ENCODE measurements around the gene NOX4.

Gene NOX4

DNA sequence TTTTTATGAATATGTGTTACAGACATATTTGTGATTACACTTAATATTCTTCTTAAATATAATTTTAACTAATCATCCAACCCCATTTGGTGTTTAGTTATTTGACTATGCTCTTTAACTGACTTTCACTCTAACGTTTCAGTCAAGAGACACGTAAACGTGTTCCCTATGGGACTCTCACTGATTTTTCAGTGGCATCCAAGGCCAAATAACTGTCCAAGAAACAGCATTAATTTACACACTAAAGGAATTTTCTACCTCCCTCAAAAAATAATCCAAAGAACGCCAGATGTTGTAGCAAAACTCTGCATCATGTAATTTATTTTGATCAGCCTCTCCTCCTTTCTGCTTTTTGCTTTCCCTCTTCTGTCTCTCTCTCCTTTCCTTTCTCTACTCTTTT, 44.0 kb upstream of the NOX4 start:
- no peaks in the 10 kb centered on the region for H4K20me1 ChIP-seq (ENCODE audit: insufficient read depth, low read length)
- no peaks in the 10 kb centered on the region for H3K36me3 ChIP-seq (replicated peaks; ENCODE audit: low read depth, low read length)
- no peak overlapping the region for H3K27ac ChIP-seq (ENCODE audit: low read length)
- no peak for TF ChIP-seq EZH2phosphoT487 (IDR thresholded peaks at IDR 0.05; ENCODE audit: low read depth)
- TF ChIP-seq, protein P1, sequence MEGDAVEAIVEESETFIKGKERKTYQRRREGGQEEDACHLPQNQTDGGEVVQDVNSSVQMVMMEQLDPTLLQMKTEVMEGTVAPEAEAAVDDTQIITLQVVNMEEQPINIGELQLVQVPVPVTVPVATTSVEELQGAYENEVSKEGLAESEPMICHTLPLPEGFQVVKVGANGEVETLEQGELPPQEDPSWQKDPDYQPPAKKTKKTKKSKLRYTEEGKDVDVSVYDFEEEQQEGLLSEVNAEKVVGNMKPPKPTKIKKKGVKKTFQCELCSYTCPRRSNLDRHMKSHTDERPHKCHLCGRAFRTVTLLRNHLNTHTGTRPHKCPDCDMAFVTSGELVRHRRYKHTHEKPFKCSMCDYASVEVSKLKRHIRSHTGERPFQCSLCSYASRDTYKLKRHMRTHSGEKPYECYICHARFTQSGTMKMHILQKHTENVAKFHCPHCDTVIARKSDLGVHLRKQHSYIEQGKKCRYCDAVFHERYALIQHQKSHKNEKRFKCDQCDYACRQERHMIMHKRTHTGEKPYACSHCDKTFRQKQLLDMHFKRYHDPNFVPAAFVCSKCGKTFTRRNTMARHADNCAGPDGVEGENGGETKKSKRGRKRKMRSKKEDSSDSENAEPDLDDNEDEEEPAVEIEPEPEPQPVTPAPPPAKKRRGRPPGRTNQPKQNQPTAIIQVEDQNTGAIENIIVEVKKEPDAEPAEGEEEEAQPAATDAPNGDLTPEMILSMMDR (IDR thresholded peaks at IDR 0.05; ENCODE audit: low read depth, low read length), result no peak
- no peaks in the 10 kb centered on the region for H3K27me3 ChIP-seq (ENCODE audit: low read depth, low read length)
- no peaks in the 10 kb centered on the region for H3K9me3 ChIP-seq (ENCODE audit: insufficient read depth, low read length)
- no peaks in the 10 kb centered on the region for H3K4me1 ChIP-seq (ENCODE audit: low read length)
- no peak overlapping the region for H3K9ac ChIP-seq (ENCODE audit: low read length)
- no peak overlapping the region for H3K4me3 ChIP-seq (ENCODE audit: low read length)
- H3K4me2 ChIP-seq (ENCODE audit: low read length), result no peak overlapping the region
- no peak overlapping the region for H2AFZ ChIP-seq (ENCODE audit: low read depth, low read length)
- no peaks in the 10 kb centered on the region for H3K79me2 ChIP-seq (ENCODE audit: low read length)

DNA sequence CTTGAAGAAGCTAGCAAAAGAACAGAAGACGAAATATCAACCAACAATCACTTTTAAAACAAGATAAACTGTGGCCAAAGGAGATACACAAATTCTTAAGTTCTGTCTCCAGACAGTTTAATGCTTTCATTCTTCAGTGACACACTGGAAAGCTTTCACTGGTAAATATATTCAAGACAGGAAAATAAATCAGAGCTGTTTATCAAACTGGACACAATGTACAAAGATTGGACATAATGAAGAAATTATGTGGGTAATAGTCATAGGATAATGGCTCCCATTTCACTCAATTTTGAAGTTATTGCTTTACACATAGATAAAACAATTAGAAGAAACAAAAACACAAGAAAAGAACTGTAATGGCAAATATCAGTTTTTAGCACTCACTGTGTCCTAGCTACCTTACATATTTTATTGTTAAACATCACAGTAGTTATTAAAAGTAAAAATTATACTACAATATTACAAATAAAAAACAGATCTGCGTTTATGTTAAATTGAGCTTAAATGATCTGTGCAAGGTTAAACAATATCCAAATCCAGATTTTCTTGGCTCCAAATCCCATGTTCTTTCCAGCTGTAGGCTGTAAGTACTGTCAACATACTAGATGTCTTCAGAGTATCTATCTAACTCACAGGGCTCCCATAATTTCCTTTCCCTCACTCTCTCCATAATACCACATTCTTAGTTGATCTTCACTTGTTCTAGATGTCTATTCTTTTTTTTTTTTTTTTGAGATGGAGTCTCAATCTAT, 38.6 kb upstream of the NOX4 start:
- TF ChIP-seq, protein P1 (IDR thresholded peaks at IDR 0.05; ENCODE audit: low read depth, low read length), result no peak
- no peak for TF ChIP-seq EZH2phosphoT487 (IDR thresholded peaks at IDR 0.05; ENCODE audit: low read depth)
- no peak overlapping the region for H3K4me3 ChIP-seq (ENCODE audit: low read length)
- no peak overlapping the region for H3K9ac ChIP-seq (ENCODE audit: low read length)
- H2AFZ ChIP-seq (ENCODE audit: low read depth, low read length), result no peak overlapping the region
- H3K4me1 ChIP-seq (ENCODE audit: low read length), result no peaks in the 10 kb centered on the region
- H3K4me2 ChIP-seq (ENCODE audit: low read length), result no peak overlapping the region
- no peaks in the 10 kb centered on the region for H3K79me2 ChIP-seq (ENCODE audit: low read length)
- H3K36me3 ChIP-seq (replicated peaks; ENCODE audit: low read depth, low read length), result no peaks in the 10 kb centered on the region
- no peaks in the 10 kb centered on the region for H3K27me3 ChIP-seq (ENCODE audit: low read depth, low read length)
- 0 out of 2 replicates have a peak, but pooled peaks cover 5% of the 10 kb centered on the region for H3K9me3 ChIP-seq (ENCODE audit: insufficient read depth, low read length)
- H3K27ac ChIP-seq (ENCODE audit: low read length), result no peak overlapping the region
- H4K20me1 ChIP-seq (ENCODE audit: insufficient read depth, low read length), result no peaks in the 10 kb centered on the region

DNA sequence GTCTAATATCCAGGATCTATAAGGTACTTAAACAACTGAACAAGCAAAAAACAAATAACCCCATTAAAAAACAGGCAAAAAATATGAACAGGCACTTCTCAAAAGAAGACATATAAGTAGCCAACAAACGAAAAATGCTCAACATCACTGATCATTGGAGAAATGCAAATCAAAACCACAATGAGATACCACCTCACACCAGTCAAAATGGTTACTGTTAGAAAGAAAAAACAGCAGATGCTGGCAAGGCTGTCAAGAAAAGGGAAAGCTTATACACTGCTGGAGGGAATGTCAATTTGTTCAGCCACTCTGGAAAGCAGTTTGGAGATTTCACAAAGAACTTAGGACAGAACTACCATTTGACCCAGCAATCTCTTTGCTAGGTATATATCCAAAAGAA, 30.6 kb upstream of the NOX4 start:
- no peak overlapping the region for H3K4me2 ChIP-seq (ENCODE audit: low read length)
- H3K9me3 ChIP-seq (ENCODE audit: insufficient read depth, low read length), result 0 out of 2 replicates have a peak, but pooled peaks cover 3% of the 10 kb centered on the region
- no peak overlapping the region for H3K9ac ChIP-seq (ENCODE audit: low read length)
- no peak overlapping the region for H3K27ac ChIP-seq (ENCODE audit: low read length)
- no peaks in the 10 kb centered on the region for H4K20me1 ChIP-seq (ENCODE audit: insufficient read depth, low read length)
- no peaks in the 10 kb centered on the region for H3K4me1 ChIP-seq (ENCODE audit: low read length)
- no peaks in the 10 kb centered on the region for H3K79me2 ChIP-seq (ENCODE audit: low read length)
- H3K4me3 ChIP-seq (ENCODE audit: low read length), result no peak overlapping the region
- no peak for TF ChIP-seq EZH2phosphoT487 (IDR thresholded peaks at IDR 0.05; ENCODE audit: low read depth)
- TF ChIP-seq, protein P1 (IDR thresholded peaks at IDR 0.05; ENCODE audit: low read depth, low read length), result no peak
- H3K36me3 ChIP-seq (replicated peaks; ENCODE audit: low read depth, low read length), result no peaks in the 10 kb centered on the region
- H2AFZ ChIP-seq (ENCODE audit: low read depth, low read length), result no peak overlapping the region
- H3K27me3 ChIP-seq (ENCODE audit: low read depth, low read length), result no peaks in the 10 kb centered on the region

DNA sequence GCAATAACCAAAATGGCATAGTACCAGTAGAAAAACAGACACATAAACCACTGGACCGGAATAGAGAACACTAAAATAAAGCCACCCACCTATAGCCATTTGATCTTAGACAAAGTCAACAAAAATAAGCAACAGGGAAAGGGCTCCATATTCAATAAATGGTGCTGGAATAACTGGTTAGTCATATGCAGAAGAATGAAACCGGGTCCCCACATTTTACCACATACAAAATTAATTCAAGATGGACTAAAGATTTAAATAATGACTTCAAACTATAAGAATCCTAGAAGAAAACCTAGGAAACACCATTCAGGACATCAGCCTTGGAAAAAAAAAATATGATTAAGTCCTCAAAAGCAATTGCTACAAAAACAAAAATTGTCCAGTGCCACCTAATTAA, 30.1 kb upstream of the NOX4 start:
- TF ChIP-seq, protein P1 (IDR thresholded peaks at IDR 0.05; ENCODE audit: low read depth, low read length), result no peak
- no peak for TF ChIP-seq EZH2phosphoT487 (IDR thresholded peaks at IDR 0.05; ENCODE audit: low read depth)
- Histone ChIP-seq H3K79me2 (ENCODE audit: low read length) (no peaks in the 10 kb centered on the region), H3K4me3 (ENCODE audit: low read length) (no peak overlapping the region), H3K36me3 (replicated peaks; ENCODE audit: low read depth, low read length) (no peaks in the 10 kb centered on the region), H3K4me1 (ENCODE audit: low read length) (no peaks in the 10 kb centered on the region), H3K27me3 (ENCODE audit: low read depth, low read length) (no peaks in the 10 kb centered on the region), H3K27ac (ENCODE audit: low read length) (no peak overlapping the region), H2AFZ (ENCODE audit: low read depth, low read length) (no peak overlapping the region), H3K9ac (ENCODE audit: low read length) (no peak overlapping the region), H3K4me2 (ENCODE audit: low read length) (no peak overlapping the region), H4K20me1 (ENCODE audit: insufficient read depth, low read length) (no peaks in the 10 kb centered on the region), H3K9me3 (ENCODE audit: insufficient read depth, low read length) (0 out of 2 replicates have a peak, but pooled peaks cover 3% of the 10 kb centered on the region)

Measured in OCI-LY3 (cell line).